Fibroblast of the aortic adventitia (primary cell): Measurements from ENCODE around the gene KCP. TPM values are rescaled to one million over a fixed set of nuclear protein-coding genes. Genes with fewer than 3 reads are reported as not detected.

ENCODE experiments used
- DNase-seq: peaks from one replicate; pipeline ENCODE4 v3.0.0-alpha.2; 2010; ENCODE audit warnings: low read depth
- H3K4me3 ChIP-seq: 2 replicates; pipeline ENCODE4 v1.5.1; 2011; ENCODE audit warnings: low read depth, mild to moderate bottlenecking, control low read depth, low read length, moderate library complexity
- total RNA-seq: library from RNA; depleted of rRNA; stranded (reverse); fragments of >200 nt; gene quantifications from 2 replicates; pipeline ENCODE4 v1.2.3, GENCODE V29; 2012; ENCODE audit warnings: low replicate concordance
- TF ChIP-seq, protein P1 (sequence below): IDR thresholded peaks from 2 replicates; pipeline ENCODE4 v1.5.1; 2011; ENCODE audit warnings: mild to moderate bottlenecking, low read length, control low read depth, inconsistent platforms; ENCODE audit not compliant: insufficient read depth

The KCP gene
- total RNA-seq, 1 donor, result 0.09 TPM

DNA sequence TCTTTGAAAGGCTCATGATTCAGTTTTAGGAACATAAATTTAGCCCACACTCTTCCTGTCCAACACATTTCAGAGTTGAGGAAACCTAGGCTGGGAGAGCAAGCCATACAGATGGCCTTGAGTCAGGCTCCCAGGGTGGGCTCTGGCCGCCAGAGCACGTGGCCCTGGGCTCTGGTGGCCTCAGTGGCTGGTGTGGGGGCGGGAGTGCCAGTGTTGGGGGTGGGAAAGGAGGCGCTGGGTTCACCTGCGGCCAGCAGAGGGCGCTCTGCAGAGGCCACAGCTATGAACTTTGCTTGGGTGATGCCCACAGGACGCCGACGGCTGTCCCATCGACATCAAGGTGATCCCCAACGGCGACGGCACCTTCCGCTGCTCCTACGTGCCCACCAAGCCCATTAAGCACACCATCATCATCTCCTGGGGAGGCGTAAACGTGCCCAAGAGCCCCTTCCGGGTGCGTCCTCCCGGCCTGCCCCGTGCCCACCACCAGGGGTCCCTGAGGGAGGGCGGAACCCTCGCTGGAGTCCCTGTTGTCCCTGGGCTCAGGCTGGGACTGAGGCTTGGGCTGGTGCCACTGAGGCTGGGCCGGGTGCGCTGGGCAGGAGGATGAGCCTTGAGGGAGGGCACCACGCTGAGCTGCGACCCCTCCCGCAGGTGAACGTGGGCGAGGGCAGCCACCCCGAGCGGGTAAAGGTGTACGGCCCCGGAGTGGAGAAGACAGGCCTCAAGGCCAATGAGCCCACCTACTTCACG is 68.4 kb downstream of the KCP start:
- H3K4me3 ChIP-seq, result no peak overlapping the region
- TF ChIP-seq, protein P1, sequence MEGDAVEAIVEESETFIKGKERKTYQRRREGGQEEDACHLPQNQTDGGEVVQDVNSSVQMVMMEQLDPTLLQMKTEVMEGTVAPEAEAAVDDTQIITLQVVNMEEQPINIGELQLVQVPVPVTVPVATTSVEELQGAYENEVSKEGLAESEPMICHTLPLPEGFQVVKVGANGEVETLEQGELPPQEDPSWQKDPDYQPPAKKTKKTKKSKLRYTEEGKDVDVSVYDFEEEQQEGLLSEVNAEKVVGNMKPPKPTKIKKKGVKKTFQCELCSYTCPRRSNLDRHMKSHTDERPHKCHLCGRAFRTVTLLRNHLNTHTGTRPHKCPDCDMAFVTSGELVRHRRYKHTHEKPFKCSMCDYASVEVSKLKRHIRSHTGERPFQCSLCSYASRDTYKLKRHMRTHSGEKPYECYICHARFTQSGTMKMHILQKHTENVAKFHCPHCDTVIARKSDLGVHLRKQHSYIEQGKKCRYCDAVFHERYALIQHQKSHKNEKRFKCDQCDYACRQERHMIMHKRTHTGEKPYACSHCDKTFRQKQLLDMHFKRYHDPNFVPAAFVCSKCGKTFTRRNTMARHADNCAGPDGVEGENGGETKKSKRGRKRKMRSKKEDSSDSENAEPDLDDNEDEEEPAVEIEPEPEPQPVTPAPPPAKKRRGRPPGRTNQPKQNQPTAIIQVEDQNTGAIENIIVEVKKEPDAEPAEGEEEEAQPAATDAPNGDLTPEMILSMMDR, result peak; percentile 68
- no peak for DNase-seq

DNA sequence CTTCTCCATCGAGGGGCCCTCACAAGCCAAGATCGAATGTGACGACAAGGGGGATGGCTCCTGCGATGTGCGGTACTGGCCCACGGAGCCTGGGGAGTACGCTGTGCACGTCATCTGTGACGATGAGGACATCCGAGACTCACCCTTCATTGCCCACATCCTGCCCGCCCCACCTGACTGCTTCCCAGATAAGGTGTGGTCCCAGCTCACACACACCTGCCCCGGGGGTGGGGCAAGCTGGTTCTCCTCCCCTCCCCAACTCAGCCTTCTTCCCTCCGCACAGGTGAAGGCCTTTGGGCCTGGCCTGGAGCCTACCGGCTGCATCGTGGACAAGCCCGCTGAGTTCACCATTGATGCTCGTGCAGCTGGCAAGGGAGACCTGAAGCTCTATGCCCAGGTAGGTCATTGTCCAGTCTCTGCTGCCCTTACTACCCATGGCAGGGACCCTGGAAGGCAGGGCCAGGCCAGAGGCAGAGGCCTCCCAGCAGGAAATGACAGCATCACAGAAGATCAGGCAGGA is 69.3 kb downstream of the KCP start:
- DNase-seq, result no peak
- H3K4me3 ChIP-seq, result no peak overlapping the region
- TF ChIP-seq, protein P1, result no peak

DNA sequence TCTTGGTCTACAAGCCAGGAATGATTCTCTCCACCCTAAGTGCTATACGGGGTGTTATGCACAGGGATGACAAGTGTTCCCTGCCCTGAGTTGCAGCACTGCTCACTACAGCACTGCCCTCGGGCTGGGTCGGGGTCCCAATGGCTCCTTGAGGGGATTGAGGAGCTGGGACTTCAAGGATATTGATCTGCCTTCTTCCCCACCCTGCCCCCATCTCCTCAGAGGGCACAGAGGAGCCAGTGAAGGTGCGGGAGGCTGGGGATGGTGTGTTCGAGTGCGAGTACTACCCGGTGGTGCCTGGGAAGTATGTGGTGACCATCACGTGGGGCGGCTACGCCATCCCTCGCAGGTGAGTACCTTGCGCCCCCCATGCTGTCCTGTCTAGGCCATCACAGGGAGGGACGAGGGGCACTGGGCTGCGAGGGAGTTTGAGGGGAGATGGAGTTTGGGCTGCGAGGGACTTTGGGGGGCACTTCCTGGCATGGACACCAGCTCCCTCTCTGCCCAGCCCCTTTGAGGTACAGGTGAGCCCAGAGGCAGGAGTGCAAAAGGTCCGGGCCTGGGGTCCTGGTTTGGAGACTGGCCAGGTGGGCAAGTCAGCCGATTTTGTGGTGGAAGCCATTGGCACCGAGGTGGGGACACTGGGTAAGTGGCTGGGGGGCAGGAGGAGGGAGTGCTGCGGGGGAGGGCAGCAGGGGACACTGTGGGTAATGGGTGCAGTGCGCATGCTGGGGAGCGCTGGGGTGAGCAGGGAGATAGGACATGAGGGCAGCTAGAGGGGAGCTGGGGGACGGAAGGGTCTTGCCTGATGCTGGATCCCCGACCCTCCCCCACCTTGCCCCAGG is 70.0 kb downstream of the KCP start:
- no peak overlapping the region for H3K4me3 ChIP-seq
- DNase-seq, result no peak
- TF ChIP-seq, protein P1, result no peak

DNA sequence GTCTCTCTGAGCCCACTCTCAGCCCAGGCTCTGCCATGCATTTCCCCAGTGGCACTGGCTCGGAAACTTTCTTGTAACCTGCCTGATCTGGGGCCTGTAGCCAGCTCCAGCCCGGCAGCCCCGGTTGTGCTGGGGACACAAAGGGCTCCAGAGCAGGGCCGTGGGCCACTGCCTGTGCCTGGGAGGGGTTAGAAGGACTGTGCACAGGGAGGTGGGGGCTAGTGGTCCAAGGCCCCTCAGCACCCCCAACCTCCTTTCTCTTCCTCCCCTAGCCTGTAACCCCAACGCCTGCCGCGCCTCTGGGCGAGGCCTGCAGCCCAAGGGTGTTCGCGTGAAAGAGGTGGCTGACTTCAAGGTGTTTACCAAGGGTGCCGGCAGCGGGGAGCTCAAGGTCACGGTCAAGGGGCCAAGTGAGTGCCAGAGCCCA is 70.7 kb downstream of the KCP start:
- H3K4me3 ChIP-seq, result no peak overlapping the region
- TF ChIP-seq, protein P1, result no peak
- no peak for DNase-seq

DNA sequence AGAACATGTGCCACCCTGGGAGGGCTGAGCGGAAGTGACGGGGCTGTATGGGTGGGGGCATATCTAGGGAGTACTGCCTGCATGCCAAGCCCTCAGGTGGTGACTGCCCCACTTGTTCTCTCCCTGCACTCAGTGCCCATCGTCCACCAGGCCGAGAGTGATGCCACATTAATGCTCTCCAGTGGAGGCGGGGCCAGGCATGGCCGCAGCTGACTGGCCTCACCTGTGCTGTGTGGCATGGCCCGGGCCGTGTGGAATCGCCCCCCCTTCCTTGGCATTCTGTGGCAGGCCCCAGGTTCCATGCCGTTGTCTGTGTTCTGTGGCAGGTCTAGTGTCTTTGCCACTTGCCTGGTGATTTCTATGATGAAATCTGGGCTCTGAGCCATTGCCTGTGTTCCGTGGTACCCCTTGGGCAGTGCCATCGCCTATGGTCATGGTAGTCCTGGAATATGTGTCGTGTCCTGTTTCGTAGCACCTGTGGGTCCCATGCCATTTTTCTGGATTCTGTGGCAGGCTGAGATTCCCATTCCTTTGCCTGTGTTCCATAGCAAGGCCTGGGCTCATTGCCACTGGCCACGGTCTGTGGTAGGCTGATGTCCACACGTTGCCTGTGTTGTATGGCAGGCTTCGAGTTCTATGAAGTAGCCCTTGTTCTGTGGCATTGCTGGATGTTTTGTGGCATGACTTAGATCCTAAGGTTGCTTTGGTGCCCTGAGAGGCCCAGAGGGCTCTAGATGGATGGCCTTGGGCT is 71.4 kb downstream of the KCP start:
- TF ChIP-seq, protein P1, result no peak
- no peak for DNase-seq
- H3K4me3 ChIP-seq, result no peak overlapping the region

DNA sequence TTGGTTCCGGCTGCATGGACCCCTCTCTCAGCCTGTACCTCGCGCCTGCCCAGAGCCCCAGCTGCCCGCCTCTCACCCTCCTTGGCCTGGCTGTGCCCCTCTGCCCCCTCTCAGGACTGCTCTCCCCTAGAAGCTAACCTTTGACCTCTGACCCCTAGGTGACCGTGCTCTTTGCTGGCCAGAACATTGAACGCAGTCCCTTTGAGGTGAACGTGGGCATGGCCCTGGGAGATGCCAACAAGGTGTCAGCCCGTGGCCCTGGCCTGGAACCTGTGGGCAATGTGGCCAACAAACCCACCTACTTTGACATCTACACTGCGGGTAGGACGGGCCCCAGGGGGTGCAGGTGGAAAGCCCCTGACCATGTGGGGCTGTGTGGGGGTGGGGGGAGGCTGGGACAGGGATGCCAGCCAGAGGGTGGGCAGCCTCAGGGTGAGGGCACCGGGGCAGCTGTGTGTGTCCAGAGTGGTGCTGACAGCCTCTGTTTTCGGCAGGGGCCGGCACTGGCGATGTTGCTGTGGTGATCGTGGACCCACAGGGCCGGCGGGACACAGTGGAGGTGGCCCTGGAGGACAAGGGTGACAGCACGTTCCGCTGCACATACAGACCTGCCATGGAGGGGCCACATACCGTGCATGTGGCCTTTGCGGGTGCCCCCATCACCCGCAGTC is 72.3 kb downstream of the KCP start:
- no peak overlapping the region for H3K4me3 ChIP-seq
- TF ChIP-seq, protein P1, result no peak
- DNase-seq, result no peak
